MM.1S (cell line): Measurements from ENCODE around the gene EVPL.

Source experiments
- EZH2 ChIP-seq: fragments of 300-600 bp; sonication (generic); optimal IDR thresholded peaks from 2 replicates; pipeline ENCODE3; 2017; ENCODE audit warnings: low read depth, mild to moderate bottlenecking, antibody characterized with exemption, low read length, mixed read lengths
- EZH2phosphoT487 ChIP-seq: fragments of 300-600 bp; sonication (generic); IDR thresholded peaks from 2 replicates; pipeline ENCODE4 v1.6.1; 2018; ENCODE audit warnings: antibody characterized with exemption, low read length
- TF ChIP-seq, protein P1 (sequence below): fragments of 300-600 bp; sonication (generic); IDR thresholded peaks from 2 replicates; pipeline ENCODE4 v1.5.1; 2016; ENCODE audit warnings: antibody characterized with exemption, low read length, mixed read lengths

DNA sequence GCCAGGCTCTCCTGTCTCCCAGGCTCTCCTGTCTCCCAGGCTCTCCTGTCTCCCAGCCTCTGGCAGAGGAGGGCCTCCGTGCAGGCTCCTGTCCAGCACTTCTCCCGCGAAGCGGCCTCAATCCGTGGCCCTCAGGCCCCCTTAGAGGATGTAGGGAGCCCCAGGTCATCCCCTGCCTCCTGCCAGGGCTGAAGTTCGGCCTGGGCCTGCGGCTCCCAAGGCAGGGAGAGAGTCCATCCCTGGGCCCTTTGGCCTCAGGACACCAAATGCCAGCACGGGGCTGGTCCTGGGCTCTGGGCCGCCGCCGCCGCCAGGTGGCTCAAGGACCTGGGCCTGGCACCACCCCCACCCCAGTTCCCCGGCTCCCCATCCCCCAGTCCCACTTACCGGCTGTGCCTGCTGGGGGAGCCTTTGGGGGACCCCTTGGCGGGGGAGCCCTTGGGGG is 370 bp downstream of the EVPL start:
- TF ChIP-seq EZH2: no peak
- TF ChIP-seq, protein P1, sequence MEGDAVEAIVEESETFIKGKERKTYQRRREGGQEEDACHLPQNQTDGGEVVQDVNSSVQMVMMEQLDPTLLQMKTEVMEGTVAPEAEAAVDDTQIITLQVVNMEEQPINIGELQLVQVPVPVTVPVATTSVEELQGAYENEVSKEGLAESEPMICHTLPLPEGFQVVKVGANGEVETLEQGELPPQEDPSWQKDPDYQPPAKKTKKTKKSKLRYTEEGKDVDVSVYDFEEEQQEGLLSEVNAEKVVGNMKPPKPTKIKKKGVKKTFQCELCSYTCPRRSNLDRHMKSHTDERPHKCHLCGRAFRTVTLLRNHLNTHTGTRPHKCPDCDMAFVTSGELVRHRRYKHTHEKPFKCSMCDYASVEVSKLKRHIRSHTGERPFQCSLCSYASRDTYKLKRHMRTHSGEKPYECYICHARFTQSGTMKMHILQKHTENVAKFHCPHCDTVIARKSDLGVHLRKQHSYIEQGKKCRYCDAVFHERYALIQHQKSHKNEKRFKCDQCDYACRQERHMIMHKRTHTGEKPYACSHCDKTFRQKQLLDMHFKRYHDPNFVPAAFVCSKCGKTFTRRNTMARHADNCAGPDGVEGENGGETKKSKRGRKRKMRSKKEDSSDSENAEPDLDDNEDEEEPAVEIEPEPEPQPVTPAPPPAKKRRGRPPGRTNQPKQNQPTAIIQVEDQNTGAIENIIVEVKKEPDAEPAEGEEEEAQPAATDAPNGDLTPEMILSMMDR: no peak
- no peak for TF ChIP-seq EZH2phosphoT487
